ENCODE results near the gene RTL1.

The RTL1 gene

DNA sequence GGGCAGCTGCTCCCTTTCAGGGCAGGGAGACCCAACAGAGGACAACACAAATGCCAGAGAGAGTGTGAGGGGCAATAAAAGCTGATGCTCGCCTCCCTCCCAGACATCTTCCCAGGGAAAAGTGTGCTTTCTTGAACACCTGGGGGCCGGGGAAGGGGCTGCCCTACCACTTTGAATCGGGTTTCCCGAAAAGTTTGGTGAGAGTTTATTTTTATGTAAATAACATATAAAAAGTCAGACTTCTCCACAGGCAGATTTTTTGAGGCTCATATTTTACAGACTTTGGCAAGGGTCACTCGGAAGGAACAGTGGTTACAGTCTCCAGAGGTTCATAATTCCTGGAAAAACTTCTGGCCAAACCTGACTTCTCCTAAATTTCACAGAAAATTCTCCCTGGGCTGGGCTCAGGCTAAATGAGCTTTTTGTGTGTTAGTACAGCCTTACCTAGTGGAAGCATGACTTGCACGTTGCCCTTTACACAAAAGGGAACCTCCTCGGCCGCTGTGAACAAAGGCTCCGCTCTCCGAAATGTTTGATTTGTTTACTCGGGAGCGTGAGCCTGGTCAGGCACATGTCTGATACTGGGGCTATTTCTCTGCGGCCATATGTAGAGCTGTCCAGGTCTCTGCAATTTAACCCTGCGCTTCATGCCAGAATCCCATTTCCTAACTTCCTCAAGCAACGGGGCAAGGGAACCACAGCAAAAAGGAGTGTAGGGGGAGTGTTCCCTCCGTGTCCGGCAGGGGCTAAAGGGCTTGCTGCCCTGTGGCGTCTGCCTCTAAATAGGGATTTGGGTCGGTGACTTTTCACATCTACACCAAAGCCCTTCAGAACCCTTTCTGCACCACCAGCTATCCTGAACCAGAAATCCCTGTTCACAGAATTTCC is 3.4 kb downstream of the RTL1 start:
- ChIA-PET POLR2A (no interaction called here), CTCF (interaction anchor here (0.6 to 2.8 kb wide), 8 partner anchors 10 to 515 kb away, joined by 3 to 11 read pairs (median 6); no protein-coding TSS in a partner anchor)
- TF ChIP-seq FOXA1 (IDR thresholded peaks at IDR 0.05) (no peak), FOXK2 (IDR thresholded peaks at IDR 0.05) (no peak), NFRKB (IDR thresholded peaks at IDR 0.05) (no peak), ELF4 (IDR thresholded peaks at IDR 0.05) (no peak), TARDBP (IDR thresholded peaks at IDR 0.05) (no peak), ARNT (IDR thresholded peaks at IDR 0.05) (no peak), BHLHE40 (IDR thresholded peaks at IDR 0.05; ENCODE audit: borderline replicate concordance) (no peak), FOXM1 (IDR thresholded peaks at IDR 0.05; ENCODE audit: borderline replicate concordance) (no peak), ZNF384 (IDR thresholded peaks at IDR 0.05) (no peak), CTBP1 (IDR thresholded peaks at IDR 0.05; ENCODE audit: borderline replicate concordance) (no peak)
- DNase-seq (ENCODE audit: extremely low spot score): no peak

DNA sequence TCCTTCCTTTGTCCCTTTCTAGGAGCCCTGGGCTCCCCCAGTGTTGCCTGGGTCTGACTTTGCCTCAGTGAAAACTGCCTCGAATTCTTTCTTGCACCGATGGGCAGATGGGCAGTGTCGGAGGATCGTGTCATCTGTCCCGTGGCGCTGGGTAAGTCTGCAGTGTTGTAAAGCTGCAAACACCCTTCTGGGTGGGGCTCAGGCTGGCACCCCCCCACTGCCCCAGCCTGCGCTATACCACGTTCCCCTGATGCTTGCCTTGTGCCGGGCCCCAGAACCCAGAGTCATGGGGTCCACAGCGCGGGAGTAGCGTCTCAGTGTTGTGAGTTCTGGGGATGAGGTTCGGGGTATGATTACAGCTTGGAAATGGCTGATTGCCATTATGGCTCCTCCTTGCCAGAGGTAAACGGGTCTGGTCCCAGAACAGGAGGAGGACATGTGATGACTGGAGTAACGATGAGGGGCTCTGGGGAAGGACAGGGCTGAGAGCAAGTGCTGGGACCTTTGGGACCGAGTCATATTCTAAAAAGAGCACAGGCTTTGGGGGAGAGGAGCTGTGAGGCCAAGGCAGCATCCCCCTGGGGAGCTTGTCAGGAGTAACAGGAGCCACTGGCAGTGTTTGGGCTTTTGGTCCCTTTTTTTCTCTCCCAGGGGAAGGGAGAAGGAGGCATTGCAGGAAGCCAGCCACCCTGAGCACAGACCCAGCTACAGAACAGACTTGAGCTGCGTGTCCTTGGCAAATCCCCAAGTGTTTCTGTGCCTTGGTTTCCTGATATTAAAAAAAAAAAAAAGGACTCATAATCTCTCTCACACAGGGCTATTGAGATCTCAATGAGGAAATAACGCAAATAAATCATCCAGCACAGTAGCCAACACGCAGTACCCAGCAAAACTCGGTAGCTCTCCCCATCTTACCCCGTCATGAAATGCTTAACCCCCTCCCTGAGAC is 4.3 kb downstream of the RTL1 start:
- POLR2A ChIA-PET: no interaction called here
- no peak for TF ChIP-seq SUZ12 (IDR thresholded peaks at IDR 0.05)
- CTCF ChIA-PET: interaction anchor here (0.9 to 2.8 kb wide), 5 partner anchors 9 to 514 kb away, joined by 3 to 11 read pairs (median 6); no protein-coding TSS in a partner anchor
- DNase-seq (ENCODE audit: extremely low spot score): no peak

DNA sequence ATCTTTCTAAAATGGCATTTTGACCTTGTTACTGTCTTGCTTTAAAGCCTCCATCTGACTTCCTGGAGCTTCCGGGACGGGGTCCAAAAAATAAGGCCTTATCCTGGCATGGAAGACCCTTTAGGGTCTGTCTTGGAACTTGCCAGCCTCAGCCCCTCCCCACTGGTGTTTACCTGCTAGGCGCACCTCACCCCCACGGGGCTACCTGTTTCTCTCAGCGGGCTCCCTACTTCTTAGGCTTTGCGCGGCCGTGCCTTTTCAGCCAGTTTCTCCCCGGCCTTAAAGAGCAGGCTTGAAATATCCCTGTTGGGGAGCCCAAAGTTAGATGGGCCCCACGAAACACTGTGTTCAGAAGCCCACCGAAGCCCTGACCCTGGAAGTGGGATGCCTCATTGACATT is 5.1 kb downstream of the RTL1 start:
- ChIA-PET POLR2A (no interaction called here), CTCF (interaction anchor here (1.5 kb wide), 1 partner anchor 10 kb away, joined by 3 read pairs; no protein-coding TSS in a partner anchor)
- DNase-seq (ENCODE audit: extremely low spot score): no peak
- TF ChIP-seq NFRKB (IDR thresholded peaks at IDR 0.05): no peak
- no peak for TF ChIP-seq HDGF (IDR thresholded peaks at IDR 0.05; ENCODE audit: borderline replicate concordance)
- no peak for TF ChIP-seq FOXK2 (IDR thresholded peaks at IDR 0.05)
- no peak for TF ChIP-seq LEF1 (IDR thresholded peaks at IDR 0.05; ENCODE audit: borderline replicate concordance)
- no peak for TF ChIP-seq L3MBTL2 (conservative IDR thresholded peaks at IDR 0.05)
- TF ChIP-seq, protein P1, sequence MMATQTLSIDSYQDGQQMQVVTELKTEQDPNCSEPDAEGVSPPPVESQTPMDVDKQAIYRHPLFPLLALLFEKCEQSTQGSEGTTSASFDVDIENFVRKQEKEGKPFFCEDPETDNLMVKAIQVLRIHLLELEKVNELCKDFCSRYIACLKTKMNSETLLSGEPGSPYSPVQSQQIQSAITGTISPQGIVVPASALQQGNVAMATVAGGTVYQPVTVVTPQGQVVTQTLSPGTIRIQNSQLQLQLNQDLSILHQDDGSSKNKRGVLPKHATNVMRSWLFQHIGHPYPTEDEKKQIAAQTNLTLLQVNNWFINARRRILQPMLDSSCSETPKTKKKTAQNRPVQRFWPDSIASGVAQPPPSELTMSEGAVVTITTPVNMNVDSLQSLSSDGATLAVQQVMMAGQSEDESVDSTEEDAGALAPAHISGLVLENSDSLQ (IDR thresholded peaks at IDR 0.05): no peak
- TF ChIP-seq CTBP1 (IDR thresholded peaks at IDR 0.05; ENCODE audit: borderline replicate concordance): no peak
- TF ChIP-seq ZNF384 (IDR thresholded peaks at IDR 0.05): no peak
- TF ChIP-seq SP1 (IDR thresholded peaks at IDR 0.05): no peak
- TF ChIP-seq TARDBP (IDR thresholded peaks at IDR 0.05): no peak
- no peak for TF ChIP-seq ARNT (IDR thresholded peaks at IDR 0.05)
- no peak for TF ChIP-seq FOXA1 (IDR thresholded peaks at IDR 0.05)
- no peak for TF ChIP-seq FOXM1 (IDR thresholded peaks at IDR 0.05; ENCODE audit: borderline replicate concordance)
- no peak for TF ChIP-seq BHLHE40 (IDR thresholded peaks at IDR 0.05; ENCODE audit: borderline replicate concordance)
- TF ChIP-seq SUZ12 (IDR thresholded peaks at IDR 0.05): no peak

DNA sequence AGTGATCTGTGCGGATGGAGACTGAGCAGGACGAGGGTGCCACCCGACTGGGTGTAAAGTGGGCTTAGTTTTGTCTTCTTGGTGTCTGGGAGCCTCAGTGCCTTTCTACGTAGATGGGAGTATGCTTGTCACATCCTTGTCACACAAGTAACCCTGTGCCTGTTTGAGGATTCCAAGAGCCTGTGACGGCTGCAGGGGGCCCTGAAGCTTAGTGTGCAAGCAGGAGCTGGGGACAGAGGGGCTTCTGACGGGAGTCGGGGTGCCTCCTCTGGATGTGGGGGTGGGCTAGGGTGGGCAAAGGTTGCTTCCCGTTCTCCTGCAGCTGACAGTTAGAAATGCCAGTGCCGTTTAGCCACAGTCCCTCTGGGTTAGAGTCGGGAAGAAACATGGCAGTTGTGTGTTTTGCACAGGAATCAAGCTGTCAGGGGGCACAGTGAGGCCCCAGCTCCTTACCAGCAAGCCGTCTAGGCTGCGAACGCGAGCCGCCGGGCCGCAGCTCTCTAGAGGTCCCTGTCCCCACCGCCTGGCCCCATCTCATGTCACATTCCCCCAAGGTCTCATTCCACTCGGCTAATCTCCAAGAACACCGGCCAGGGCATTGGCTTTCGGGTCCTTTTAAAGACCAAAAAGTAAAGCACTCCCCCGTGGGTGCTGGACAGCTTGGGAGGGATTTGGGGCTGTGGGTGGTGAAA is 7.0 kb downstream of the RTL1 start:
- POLR2A ChIA-PET: no interaction called here
- TF ChIP-seq ARNT (IDR thresholded peaks at IDR 0.05): no peak
- TF ChIP-seq CTBP1 (IDR thresholded peaks at IDR 0.05; ENCODE audit: borderline replicate concordance): no peak
- TF ChIP-seq ZNF384 (IDR thresholded peaks at IDR 0.05): no peak
- no peak for TF ChIP-seq FOXK2 (IDR thresholded peaks at IDR 0.05)
- TF ChIP-seq SUZ12 (IDR thresholded peaks at IDR 0.05): no peak
- TF ChIP-seq ELF4 (IDR thresholded peaks at IDR 0.05): no peak
- no peak for TF ChIP-seq TARDBP (IDR thresholded peaks at IDR 0.05)
- TF ChIP-seq, protein P1 (IDR thresholded peaks at IDR 0.05): no peak
- TF ChIP-seq L3MBTL2 (conservative IDR thresholded peaks at IDR 0.05): no peak
- TF ChIP-seq LEF1 (IDR thresholded peaks at IDR 0.05; ENCODE audit: borderline replicate concordance): no peak
- TF ChIP-seq NFRKB (IDR thresholded peaks at IDR 0.05): no peak
- TF ChIP-seq FOXA1 (IDR thresholded peaks at IDR 0.05): no peak
- no peak for TF ChIP-seq SP1 (IDR thresholded peaks at IDR 0.05)
- TF ChIP-seq FOXM1 (IDR thresholded peaks at IDR 0.05; ENCODE audit: borderline replicate concordance): no peak
- TF ChIP-seq BHLHE40 (IDR thresholded peaks at IDR 0.05; ENCODE audit: borderline replicate concordance): no peak
- no peak for TF ChIP-seq HDGF (IDR thresholded peaks at IDR 0.05; ENCODE audit: borderline replicate concordance)
- CTCF ChIA-PET: no interaction called here
- no peak for DNase-seq (ENCODE audit: extremely low spot score)

DNA sequence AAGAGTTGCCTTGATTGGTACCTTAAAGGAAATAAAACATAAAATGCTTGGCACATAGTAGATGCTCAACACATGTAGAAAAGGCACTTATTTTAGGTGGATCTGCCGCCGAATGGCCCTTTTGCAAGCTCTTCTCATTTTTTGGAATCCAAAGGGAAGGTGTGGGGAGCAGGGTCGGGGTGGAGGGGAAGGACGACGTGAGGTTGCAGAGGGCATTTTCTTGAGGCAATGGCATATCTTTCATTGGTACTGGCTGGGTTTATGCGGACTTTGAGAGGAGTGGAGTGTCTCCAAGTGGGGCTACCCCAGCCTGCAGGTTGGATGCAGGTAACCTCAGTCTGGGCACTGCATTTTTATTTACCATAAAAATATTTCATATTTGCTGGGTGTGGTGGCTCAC is 8.1 kb downstream of the RTL1 start:
- CTCF ChIA-PET: no interaction called here
- TF ChIP-seq LEF1 (IDR thresholded peaks at IDR 0.05; ENCODE audit: borderline replicate concordance) (no peak), CTBP1 (IDR thresholded peaks at IDR 0.05; ENCODE audit: borderline replicate concordance) (no peak), SP1 (IDR thresholded peaks at IDR 0.05) (no peak), FOXK2 (IDR thresholded peaks at IDR 0.05) (no peak), ELF4 (IDR thresholded peaks at IDR 0.05) (no peak), HDGF (IDR thresholded peaks at IDR 0.05; ENCODE audit: borderline replicate concordance) (no peak), SUZ12 (IDR thresholded peaks at IDR 0.05) (no peak)
- POLR2A ChIA-PET: no interaction called here
- DNase-seq (ENCODE audit: extremely low spot score): no peak

DNA sequence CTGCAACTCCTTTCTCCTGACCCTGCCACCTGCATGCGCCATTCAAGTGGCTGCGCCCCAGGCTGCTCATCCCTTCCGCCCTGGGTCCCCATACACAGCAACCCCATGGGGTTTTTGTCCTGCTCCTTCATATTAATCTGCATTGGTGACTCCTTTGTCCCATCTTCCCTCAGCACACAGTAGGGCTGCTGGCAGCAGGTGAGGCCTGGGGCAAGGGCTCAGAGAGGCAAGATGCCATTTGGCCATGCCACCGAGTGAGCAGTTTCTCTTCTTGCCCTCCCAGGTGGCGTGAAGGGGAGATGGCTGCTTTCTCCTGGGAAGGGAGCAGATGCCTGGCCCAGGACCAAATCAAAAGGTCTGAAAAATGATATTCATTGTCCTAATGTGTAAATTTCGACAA is 9.1 kb downstream of the RTL1 start:
- CTCF ChIA-PET: no interaction called here
- no peak for TF ChIP-seq LEF1 (IDR thresholded peaks at IDR 0.05; ENCODE audit: borderline replicate concordance)
- no peak for TF ChIP-seq L3MBTL2 (conservative IDR thresholded peaks at IDR 0.05)
- TF ChIP-seq HDGF (IDR thresholded peaks at IDR 0.05; ENCODE audit: borderline replicate concordance): no peak
- no peak for TF ChIP-seq FOXA1 (IDR thresholded peaks at IDR 0.05)
- no peak for TF ChIP-seq SUZ12 (IDR thresholded peaks at IDR 0.05)
- POLR2A ChIA-PET: no interaction called here
- DNase-seq (ENCODE audit: extremely low spot score): no peak
